Upper lobe of left lung (tissue), 4 donors: ENCODE data around the gene PNMT.

Experiments
- POLR2AphosphoS5 ChIP-seq, 2 donors: sonication (generic); formaldehyde crosslinking; IDR thresholded peaks; one replicate each; pipeline ENCODE4 v1.5.1; 2017; ENCODE audit warnings: antibody characterized with exemption in 2 of 2
- TF ChIP-seq, protein P1 (sequence below), 6 experiments: fragments of 450-650 bp in 4 of 6; fragments of 200-600 bp in 2 of 6; sonication (generic) in 2 of 6; IDR thresholded peaks; one replicate each; pipeline ENCODE4 v1.5.1; 2016 to 2019; ENCODE audit warnings: antibody characterized with exemption in 6 of 6

DNA sequence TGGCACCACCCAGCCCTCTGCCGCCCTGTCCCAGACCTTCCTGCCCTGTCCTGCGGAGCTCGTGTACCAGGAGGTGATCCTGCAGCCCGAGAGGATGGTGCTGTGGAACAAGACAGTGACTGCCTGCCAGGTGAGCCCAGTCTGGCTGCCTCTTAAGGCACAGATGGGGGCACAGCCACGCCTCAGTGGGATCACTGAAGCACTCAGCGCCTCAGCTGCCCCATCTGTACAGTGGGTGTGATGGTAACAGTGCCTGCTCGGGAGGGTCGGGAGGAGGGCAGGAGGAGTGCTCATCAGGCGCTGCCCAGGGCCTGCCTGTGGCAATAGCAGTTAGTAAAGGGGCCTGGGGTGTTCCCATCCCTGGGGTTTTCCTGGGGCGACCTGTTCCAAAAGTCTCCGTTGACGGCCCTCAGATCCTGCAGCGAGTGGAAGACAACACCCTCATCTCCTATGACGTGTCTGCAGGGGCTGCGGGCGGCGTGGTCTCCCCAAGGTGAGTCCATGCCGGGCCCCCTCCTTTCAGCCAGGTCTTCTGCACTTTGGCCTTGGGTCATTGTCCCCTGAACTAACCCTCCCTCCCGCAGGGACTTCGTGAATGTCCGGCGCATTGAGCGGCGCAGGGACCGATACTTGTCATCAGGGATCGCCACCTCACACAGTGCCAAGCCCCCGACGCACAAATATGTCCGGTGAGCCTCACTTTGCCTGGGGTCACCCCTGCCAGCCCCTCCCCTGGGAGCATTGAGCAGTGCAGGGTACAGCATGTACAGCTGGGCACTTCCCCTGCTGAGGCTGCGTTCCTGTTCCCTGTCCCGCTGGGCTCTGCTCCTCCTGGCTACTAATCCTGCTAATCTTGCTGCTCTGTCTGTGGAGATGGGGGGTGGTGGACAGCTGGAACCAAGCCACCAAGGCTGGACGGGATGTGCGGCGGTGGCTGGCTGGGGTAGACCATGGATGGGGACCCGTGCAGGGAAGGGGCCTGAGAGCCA, 7.6 kb upstream of the PNMT start:
- TF ChIP-seq, protein P1, sequence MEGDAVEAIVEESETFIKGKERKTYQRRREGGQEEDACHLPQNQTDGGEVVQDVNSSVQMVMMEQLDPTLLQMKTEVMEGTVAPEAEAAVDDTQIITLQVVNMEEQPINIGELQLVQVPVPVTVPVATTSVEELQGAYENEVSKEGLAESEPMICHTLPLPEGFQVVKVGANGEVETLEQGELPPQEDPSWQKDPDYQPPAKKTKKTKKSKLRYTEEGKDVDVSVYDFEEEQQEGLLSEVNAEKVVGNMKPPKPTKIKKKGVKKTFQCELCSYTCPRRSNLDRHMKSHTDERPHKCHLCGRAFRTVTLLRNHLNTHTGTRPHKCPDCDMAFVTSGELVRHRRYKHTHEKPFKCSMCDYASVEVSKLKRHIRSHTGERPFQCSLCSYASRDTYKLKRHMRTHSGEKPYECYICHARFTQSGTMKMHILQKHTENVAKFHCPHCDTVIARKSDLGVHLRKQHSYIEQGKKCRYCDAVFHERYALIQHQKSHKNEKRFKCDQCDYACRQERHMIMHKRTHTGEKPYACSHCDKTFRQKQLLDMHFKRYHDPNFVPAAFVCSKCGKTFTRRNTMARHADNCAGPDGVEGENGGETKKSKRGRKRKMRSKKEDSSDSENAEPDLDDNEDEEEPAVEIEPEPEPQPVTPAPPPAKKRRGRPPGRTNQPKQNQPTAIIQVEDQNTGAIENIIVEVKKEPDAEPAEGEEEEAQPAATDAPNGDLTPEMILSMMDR (IDR thresholded peaks at IDR 0.05), result no peak
- peak; percentile 75 to 87 for TF ChIP-seq POLR2AphosphoS5 (IDR thresholded peaks at IDR 0.05)
